ENCODE results near the gene MACROH2A2. TPM values are rescaled to one million over a fixed set of nuclear protein-coding genes. Genes with fewer than 3 reads are reported as not detected.

The MACROH2A2 gene
- total RNA-seq, 1 experiment from 2014 or later: 11.3 TPM

- no peak overlapping the region for H4K91ac ChIP-seq (ENCODE audit: insufficient read length, low read depth, low read length)
- H4K8ac ChIP-seq (replicated peaks; ENCODE audit: insufficient read length, low read depth, low read length): no peak overlapping the region
- no peaks in the 10 kb centered on the region for H3K27me3 ChIP-seq (ENCODE audit: insufficient read depth, low read length)
- peak overlapping the region; percentile 68 for H3K4me2 ChIP-seq (ENCODE audit: insufficient read depth, insufficient read length, low read length)
- no peaks in the 10 kb centered on the region for H3K79me2 ChIP-seq (ENCODE audit: insufficient read depth, low read length)
- 0 out of 2 replicates have a peak, but pooled peaks cover 3% of the 10 kb centered on the region for H3K4me1 ChIP-seq (ENCODE audit: insufficient read depth, low read length)
- H2AK5ac ChIP-seq (ENCODE audit: insufficient read length, low read length): no peak overlapping the region
- no peak overlapping the region for H3K4ac ChIP-seq (ENCODE audit: low read depth, low read length)
- TF ChIP-seq CTCF (conservative IDR thresholded peaks at IDR 0.05): no peak
- H2AFZ ChIP-seq (ENCODE audit: low read length): no peak overlapping the region
- peaks cover 2% of the 10 kb centered on the region for H4K20me1 ChIP-seq (ENCODE audit: control insufficient read depth, insufficient read depth, insufficient read length)
- no peaks in the 10 kb centered on the region for H3K79me1 ChIP-seq (ENCODE audit: insufficient read depth, low read depth, low read length, poor library complexity, severe bottlenecking)
- no peak overlapping the region for H2BK120ac ChIP-seq (ENCODE audit: low read depth, low read length, poor library complexity, severe bottlenecking)
- no peak overlapping the region for H3T11ph ChIP-seq (ENCODE audit: low read length)
- H3K9me3 ChIP-seq (ENCODE audit: control insufficient read depth, low read depth, low read length): no peaks in the 10 kb centered on the region
- H3K18ac ChIP-seq (ENCODE audit: insufficient read length, low read depth, low read length): no peak overlapping the region
- peak overlapping the region in 2 of 3 experiments; percentile 91 to 96; a peak in 5 of 7 replicates for H3K27ac Mint-ChIP-seq
- H3K4me3 Mint-ChIP-seq: peak overlapping the region; percentile 66 to 80; a peak in 4 of 5 replicates
- peaks cover 11 to 12% of the 10 kb centered on the region in 2 experiments for H3K4me1 Mint-ChIP-seq
- no peak overlapping the region for H3K27ac ChIP-seq (ENCODE audit: insufficient read length, low read depth, low read length)
- no peak overlapping the region for H3K14ac ChIP-seq (ENCODE audit: insufficient read depth, low read length)
- H3K9me3 Mint-ChIP-seq: no peaks in the 10 kb centered on the region
- H3K23ac ChIP-seq (ENCODE audit: insufficient read length, low read depth, low read length): no peak overlapping the region
- no peak for DNase-seq
- no peak overlapping the region for H2BK20ac ChIP-seq (ENCODE audit: low read depth, low read length, poor library complexity, severe bottlenecking)
- peaks cover 15 to 22% (median 21%) of the 10 kb centered on the region in 3 experiments for H3K36me3 Mint-ChIP-seq (ENCODE audit: insufficient read depth in 1 of 3, low read depth in 3 of 3)
- no peak overlapping the region for H2BK12ac ChIP-seq (ENCODE audit: insufficient read length, low read depth, low read length)
- H3K56ac ChIP-seq (ENCODE audit: insufficient read length, low read depth, low read length): no peak overlapping the region
- WGBS (ENCODE audit: extremely low coverage, insufficient read length, low lambda C conversion rate): no CpG with 5 or more reads among the region's 2 CpGs
- no peak overlapping the region for H2BK15ac ChIP-seq (ENCODE audit: low read depth, low read length)
- no peaks in the 10 kb centered on the region for H3K27me3 Mint-ChIP-seq (ENCODE audit: low read depth)
- H3K9ac ChIP-seq (ENCODE audit: extremely low read depth, insufficient read length, low read length): no peak overlapping the region
- no peak overlapping the region for H2BK5ac ChIP-seq (ENCODE audit: insufficient read length, low read length)
- H4K5ac ChIP-seq (ENCODE audit: insufficient read length, low read depth, low read length): no peak overlapping the region
- H3K23me2 ChIP-seq (ENCODE audit: insufficient read length, low read depth, low read length, poor library complexity, severe bottlenecking): peaks cover 14% of the 10 kb centered on the region
These were observed 94.6 kb downstream of the MACROH2A2 start for GRCh38 chr10:70147259-70147625.

Measured in H9 (cell line).